GM12892 (cell line): ENCODE measurements around the gene FERMT3.
A peak's percentile ranks its signal among the peaks of the same experiment; 100 is the strongest.

ENCODE experiments used
- DNase-seq: peaks from one replicate; pipeline ENCODE4 v3.0.0; 2011; ENCODE audit not compliant: insufficient read length
- FAIRE-seq: peaks from 2 replicates; lab custom pipeline; 2011; peaks lifted over from hg19 to GRCh38; lab: Jason Lieb, UNC
- POLR2A ChIP-seq: IDR thresholded peaks from 2 replicates; pipeline ENCODE4 v1.6.1; 2011; ENCODE audit warnings: low read depth, low read length, control low read depth
- POLR2AphosphoS5 ChIP-seq: IDR thresholded peaks from 2 replicates; pipeline ENCODE4 v1.6.1; 2011; ENCODE audit warnings: low read depth, low read length, control low read depth
- TAF1 ChIP-seq: IDR thresholded peaks from 2 replicates; pipeline ENCODE4 v1.6.1; 2011; ENCODE audit warnings: low read depth, mild to moderate bottlenecking, control low read depth, low read length, borderline replicate concordance

Gene FERMT3

DNA sequence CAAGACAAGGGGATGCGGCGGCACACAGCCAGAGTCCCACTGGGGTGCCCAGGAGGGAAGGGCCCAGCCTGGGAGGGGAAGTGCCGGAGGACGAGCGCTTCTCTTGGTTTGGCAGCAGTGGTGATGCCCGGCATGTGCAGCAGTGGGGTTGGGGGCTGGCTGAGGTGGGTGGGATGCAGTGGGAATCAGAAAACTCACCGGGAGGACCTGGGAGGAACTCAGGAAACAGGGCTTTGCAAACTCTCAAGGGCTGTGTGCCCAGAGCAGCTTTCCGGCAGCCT, 3.0 kb downstream of the FERMT3 start:
- FAIRE-seq, result no peak
- no peak for TF ChIP-seq POLR2A
- TF ChIP-seq POLR2AphosphoS5, result no peak
- TF ChIP-seq TAF1, result no peak
- DNase-seq, result no peak

GRCh38 chr11:64210301-64211020, 3.9 kb downstream of the FERMT3 start:
- no peak for TF ChIP-seq TAF1
- TF ChIP-seq POLR2AphosphoS5, result no peak
- no peak for TF ChIP-seq POLR2A
- no peak for FAIRE-seq

GRCh38 chr11:64211181-64211872, 4.8 kb downstream of the FERMT3 start:
- no peak for DNase-seq
- FAIRE-seq, result no peak
- TF ChIP-seq POLR2AphosphoS5 (no peak), TAF1 (no peak)

More at GRCh38 chr11:64210301-64211020, 3.9 kb downstream of the FERMT3 start:
- no peak for DNase-seq

DNA sequence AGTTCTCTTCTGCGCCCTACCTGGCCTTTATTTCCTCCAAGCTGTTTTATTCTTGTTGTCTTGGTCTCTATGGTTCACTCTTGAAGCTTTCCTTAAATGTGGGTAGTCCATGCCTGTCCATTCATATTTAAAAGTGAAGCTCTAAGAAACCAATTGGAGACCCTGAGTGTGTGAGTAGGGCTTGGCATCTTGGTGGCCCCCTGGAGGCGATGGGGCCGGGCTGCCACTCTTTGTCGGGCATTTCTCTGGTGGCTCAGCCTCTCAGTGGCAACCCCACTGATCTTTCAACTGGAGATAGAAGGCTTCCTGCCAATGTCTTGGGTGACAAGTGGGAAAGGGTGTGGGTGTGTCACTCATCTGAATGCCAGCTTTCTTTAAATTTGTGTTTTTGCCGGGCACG, 10.4 kb downstream of the FERMT3 start:
- no peak for FAIRE-seq
- no peak for DNase-seq
- TF ChIP-seq POLR2AphosphoS5 (no peak), POLR2A (no peak), TAF1 (no peak)

- FAIRE-seq (peak; percentile 40), DNase-seq (no peak)
- TF ChIP-seq POLR2AphosphoS5 (no peak), POLR2A (no peak), TAF1 (no peak)
These were observed 12.3 kb downstream of the FERMT3 start for GRCh38 chr11:64218628-64219353.

- DNase-seq (no peak), FAIRE-seq (no peak)
- no peak for TF ChIP-seq POLR2A
- no peak for TF ChIP-seq TAF1
- TF ChIP-seq POLR2AphosphoS5, result no peak
These were observed 12.8 kb downstream of the FERMT3 start for GRCh38 chr11:64219354-64219684.

DNA sequence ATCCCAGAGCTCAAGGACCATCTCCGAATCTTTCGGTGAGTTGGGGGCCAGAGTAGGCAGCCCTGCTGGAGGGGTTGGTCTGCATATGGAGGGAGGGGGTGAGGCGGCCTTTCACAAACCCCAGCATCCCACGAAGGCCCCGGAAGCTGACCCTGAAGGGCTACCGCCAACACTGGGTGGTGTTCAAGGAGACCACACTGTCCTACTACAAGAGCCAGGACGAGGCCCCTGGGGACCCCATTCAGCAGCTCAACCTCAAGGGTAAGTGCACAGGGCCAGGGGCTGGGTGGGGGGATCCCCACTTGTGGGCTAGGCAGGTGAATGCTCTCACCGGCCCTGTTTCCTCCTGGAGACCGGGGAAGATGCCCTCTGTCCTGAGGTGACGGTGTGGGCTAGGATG, 13.2 kb downstream of the FERMT3 start:
- no peak; the same call in 1 of the 2 replicates for TF ChIP-seq POLR2AphosphoS5
- TF ChIP-seq TAF1, result no peak
- no peak for TF ChIP-seq POLR2A
- FAIRE-seq (no peak), DNase-seq (no peak)

- DNase-seq (no peak), FAIRE-seq (no peak)
- TF ChIP-seq TAF1, result no peak
- no peak for TF ChIP-seq POLR2A
- 0 out of 2 replicates have a peak, but pooled peaks have one; percentile 9 for TF ChIP-seq POLR2AphosphoS5
These were observed 13.8 kb downstream of the FERMT3 start for GRCh38 chr11:64220271-64220670.

- TF ChIP-seq TAF1 (no peak), POLR2AphosphoS5 (no peak), POLR2A (no peak)
- DNase-seq, result no peak
- FAIRE-seq, result no peak
These were observed 14.3 kb downstream of the FERMT3 start for GRCh38 chr11:64220798-64221197.

GRCh38 chr11:64222651-64223000, 16.1 kb downstream of the FERMT3 start:
- TF ChIP-seq POLR2AphosphoS5, result no peak
- TF ChIP-seq POLR2A, result no peak
- TF ChIP-seq TAF1, result no peak
- FAIRE-seq, result no peak

GRCh38 chr11:64223001-64223651, 16.6 kb downstream of the FERMT3 start:
- peak; percentile 38 for FAIRE-seq
- DNase-seq, result no peak
- TF ChIP-seq TAF1, result no peak
- TF ChIP-seq POLR2AphosphoS5, result peak; percentile 76; the same call in 1 of the 2 replicates

More at GRCh38 chr11:64222651-64223000, 16.1 kb downstream of the FERMT3 start:
- no peak for DNase-seq
